ENCODE results near the gene POU2F2.

POU2F2 gene

DNA sequence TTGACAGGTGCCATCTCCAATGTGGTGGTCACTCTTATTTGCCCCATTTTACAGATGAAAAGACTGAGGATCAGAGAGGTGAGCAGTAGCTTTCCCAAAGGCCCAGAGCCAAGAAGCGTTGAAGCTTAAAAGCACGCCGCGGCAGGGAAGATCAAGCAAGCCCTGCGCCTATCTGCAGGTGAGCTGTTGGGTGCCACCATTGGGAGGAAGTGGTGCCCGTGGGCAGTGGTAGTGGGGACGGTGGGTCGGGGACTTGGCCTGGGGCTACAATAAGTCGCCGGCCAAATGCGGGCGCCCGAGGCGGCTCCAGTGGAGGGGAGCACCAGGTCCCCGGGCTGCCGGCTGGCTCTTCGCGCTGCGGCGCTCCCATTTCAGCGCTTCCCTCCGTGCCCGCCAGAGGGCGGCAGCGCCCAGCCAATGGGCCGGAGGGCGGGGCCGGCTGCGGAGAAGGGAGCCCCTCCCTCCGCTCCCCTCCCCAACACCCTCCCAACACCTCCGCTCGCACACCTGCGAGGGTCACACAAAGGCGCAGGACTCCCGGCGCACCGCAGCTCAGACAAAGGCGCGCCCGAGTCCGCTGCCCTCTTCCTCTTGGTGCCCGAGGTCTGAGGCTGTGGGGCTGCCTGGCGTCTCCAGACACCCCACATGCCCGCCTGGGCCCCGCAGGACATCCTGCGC, 744 bp upstream of the POU2F2 start:
- DNase-seq (ENCODE audit: low read depth) = no peak
- H3K4me3 ChIP-seq (replicated peaks; ENCODE audit: low read depth, low read length) = peak overlapping the region; percentile 49

DNA sequence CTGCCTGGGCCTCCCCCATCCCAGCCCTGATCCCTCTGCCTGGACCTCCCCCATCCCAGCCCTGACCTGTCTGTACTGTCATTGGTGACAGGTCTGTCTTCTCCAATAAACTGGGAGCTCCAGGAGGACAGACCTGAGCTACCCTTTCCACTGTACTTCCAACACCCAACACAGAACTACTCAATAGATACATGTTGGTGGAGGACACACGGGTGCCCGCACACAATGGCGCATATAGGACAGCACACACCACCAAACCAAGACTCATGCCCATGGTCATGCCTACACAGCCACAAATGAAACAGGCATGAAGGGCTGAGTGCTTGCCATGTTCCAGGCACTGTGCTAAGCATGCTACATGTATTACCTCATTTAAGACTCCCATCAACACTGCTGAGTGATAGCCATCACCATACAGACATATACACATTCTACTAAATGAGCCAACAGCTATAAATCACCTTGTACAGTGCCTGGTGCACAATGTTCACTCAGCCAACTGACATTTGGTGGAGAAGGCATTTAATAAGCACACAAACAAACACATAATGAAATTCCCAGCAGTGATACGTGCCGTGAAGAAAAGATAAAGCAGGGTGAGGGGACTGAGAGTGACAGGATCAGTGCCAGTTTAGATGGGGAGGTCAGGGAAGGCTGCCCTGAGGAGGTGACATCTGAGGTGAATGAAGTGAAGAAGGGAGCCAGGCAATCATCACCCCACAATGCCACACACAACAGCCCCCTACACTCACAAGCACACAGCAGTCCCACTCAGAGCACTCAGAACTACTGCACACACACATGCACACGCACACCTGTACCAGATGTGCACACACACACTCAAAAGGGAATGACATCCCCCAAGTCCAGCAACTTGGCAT, 857 bp downstream of the POU2F2 start:
- H3K4me3 ChIP-seq (replicated peaks; ENCODE audit: low read depth, low read length) = peak overlapping the region; percentile 49
- no peak for DNase-seq (ENCODE audit: low read depth)
- TF ChIP-seq, protein P1, sequence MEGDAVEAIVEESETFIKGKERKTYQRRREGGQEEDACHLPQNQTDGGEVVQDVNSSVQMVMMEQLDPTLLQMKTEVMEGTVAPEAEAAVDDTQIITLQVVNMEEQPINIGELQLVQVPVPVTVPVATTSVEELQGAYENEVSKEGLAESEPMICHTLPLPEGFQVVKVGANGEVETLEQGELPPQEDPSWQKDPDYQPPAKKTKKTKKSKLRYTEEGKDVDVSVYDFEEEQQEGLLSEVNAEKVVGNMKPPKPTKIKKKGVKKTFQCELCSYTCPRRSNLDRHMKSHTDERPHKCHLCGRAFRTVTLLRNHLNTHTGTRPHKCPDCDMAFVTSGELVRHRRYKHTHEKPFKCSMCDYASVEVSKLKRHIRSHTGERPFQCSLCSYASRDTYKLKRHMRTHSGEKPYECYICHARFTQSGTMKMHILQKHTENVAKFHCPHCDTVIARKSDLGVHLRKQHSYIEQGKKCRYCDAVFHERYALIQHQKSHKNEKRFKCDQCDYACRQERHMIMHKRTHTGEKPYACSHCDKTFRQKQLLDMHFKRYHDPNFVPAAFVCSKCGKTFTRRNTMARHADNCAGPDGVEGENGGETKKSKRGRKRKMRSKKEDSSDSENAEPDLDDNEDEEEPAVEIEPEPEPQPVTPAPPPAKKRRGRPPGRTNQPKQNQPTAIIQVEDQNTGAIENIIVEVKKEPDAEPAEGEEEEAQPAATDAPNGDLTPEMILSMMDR (IDR thresholded peaks at IDR 0.05; ENCODE audit: low read length, missing control alignments) = no peak

More for the DNA sequence above, 744 bp upstream of the POU2F2 start:
- TF ChIP-seq, protein P1 (IDR thresholded peaks at IDR 0.05; ENCODE audit: low read length, missing control alignments) = peak; percentile 59

DNA sequence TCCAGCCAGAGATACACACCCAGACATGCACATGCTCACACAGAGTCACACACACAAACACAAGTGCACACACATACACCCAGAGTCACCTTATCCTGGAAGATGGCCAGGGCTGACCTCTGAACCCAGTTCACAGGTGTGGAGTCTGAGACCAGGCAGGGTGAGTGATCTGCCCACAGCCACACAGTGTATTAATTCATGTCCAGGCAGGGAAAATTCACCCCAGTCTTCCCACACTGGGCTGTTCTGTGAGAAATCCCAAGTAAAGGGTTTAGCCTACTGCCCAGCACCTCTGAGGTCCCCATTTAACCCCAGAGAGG, 2.0 kb downstream of the POU2F2 start:
- TF ChIP-seq, protein P1 (IDR thresholded peaks at IDR 0.05; ENCODE audit: low read length, missing control alignments) = no peak
- H3K4me3 ChIP-seq (replicated peaks; ENCODE audit: low read depth, low read length) = no peak overlapping the region
- no peak for DNase-seq (ENCODE audit: low read depth)

DNA sequence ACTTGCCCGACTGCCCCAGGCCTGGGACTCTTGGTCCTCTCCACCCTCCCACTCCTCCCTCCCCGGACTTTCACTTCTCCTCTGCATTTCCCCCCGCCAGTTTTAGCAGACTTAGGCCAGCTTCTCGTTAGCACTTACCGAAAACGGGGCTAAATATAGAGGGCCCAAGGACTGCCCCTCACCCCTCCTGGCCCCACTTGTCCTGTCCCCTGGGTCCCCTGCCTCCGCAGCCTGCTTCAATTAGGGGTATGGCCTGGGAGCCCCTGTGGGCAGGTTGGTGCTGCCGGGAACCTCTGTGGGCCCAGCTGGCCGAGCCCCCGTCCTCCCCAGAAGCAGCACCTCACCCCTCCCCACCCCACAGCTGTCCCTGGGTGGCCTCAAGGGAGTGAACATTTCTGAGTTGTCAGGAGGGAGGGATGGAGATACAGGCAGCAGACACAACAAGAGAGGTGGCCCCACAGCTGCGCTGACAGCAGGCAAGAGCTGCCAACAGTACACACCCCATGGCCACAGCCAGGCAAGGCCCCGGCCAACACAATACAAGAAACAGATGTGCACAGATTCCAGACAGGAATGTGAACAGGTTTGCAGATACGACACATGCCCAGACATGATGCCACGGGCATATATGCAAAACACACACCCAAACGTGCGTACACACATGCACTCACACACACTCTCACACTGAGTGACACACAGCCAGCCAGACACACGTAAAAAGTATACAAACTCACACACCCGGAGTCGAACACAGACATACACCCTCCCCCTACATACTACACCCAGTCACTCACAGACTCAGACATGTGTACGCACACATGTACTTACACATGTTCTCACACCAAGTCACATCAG, 2.6 kb downstream of the POU2F2 start:
- DNase-seq (ENCODE audit: low read depth) = peak; percentile 45
- TF ChIP-seq, protein P1 (IDR thresholded peaks at IDR 0.05; ENCODE audit: low read length, missing control alignments) = no peak
- H3K4me3 ChIP-seq (replicated peaks; ENCODE audit: low read depth, low read length) = no peak overlapping the region

DNA sequence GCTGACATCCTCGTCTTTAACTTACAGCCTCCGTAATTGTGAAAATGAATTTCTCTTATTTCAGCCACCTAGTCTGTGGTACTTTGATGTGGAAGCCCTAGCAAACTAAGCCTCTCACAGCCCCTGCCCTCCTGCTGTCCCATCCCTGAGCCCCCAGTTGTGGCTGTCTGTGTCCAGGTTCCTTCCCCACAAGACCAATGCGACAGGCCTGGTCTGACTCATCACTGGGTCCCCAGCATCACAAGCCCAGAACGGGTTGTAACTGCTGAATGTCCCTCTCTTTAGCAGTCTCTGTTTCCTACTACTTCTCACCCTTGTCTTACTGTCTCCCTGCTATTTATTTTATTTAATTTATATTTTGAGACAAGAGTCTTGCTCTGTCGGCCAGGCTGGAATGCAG, 5.7 kb downstream of the POU2F2 start:
- DNase-seq (ENCODE audit: low read depth) = no peak
- TF ChIP-seq, protein P1 (IDR thresholded peaks at IDR 0.05; ENCODE audit: low read length, missing control alignments) = no peak
- H3K4me3 ChIP-seq (replicated peaks; ENCODE audit: low read depth, low read length) = no peak overlapping the region

DNA sequence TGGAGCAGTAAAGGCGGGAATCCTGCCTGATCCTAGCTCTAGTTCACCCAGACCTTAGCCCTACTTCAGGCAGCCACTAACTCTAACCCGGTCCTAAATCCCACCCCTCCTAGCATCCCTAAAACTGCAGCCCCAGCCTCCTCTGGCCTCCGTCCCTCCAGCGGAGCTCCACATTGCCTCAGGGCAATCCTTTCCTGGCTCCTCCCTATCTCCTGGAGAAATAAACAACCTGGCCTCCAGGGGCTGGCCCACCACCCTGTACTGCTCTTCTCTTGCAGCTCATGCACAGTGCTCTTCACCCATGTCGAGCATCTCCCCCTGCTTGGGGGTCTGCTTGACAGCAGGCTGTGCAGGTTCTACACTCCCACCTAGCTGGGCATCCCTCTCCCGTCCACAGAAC, 6.7 kb downstream of the POU2F2 start:
- no peak for DNase-seq (ENCODE audit: low read depth)
- H3K4me3 ChIP-seq (replicated peaks; ENCODE audit: low read depth, low read length) = no peak overlapping the region
- TF ChIP-seq, protein P1 (IDR thresholded peaks at IDR 0.05; ENCODE audit: low read length, missing control alignments) = no peak
